Progenitor cell of endocrine pancreas (in vitro differentiated cells): Measurements from ENCODE around the gene GSTO2. TPM values are rescaled to one million over a fixed set of nuclear protein-coding genes. Genes with fewer than 3 reads are reported as not detected.

Experiments used
- DNase-seq: peaks from one replicate; pipeline ENCODE4 v3.0.0; 2021; ENCODE audit warnings: low spot score; ENCODE audit not compliant: unreplicated experiment
- H3K27ac Mint-ChIP-seq: 2 replicates; pipeline ENCODE4 v1.8.0; 2021; ENCODE audit warnings: mild to moderate bottlenecking, moderate library complexity, mixed read lengths
- H3K27me3 Mint-ChIP-seq: 2 replicates; pipeline ENCODE4 v1.8.0; 2021; ENCODE audit warnings: mixed read lengths
- H3K36me3 Mint-ChIP-seq: 2 replicates; pipeline ENCODE4 v1.8.0; 2022; ENCODE audit warnings: mixed read lengths; ENCODE audit not compliant: insufficient read depth
- H3K4me1 Mint-ChIP-seq: 2 replicates; pipeline ENCODE4 v1.8.0; 2021; ENCODE audit warnings: low read depth, mixed read lengths
- H3K4me3 Mint-ChIP-seq: 2 replicates; pipeline ENCODE4 v1.8.0; 2021; ENCODE audit warnings: low read depth, mild to moderate bottlenecking, moderate library complexity, mixed read lengths
- H3K9me3 Mint-ChIP-seq: 2 replicates; pipeline ENCODE4 v1.8.0; 2021; ENCODE audit warnings: low read depth, mixed read lengths
- total RNA-seq: library from RNA; stranded (reverse); gene quantifications from 2 replicates; pipeline ENCODE4 v1.2.1, GENCODE V29; 2021
- TF ChIP-seq, protein P1 (sequence below): fragments of 200-600 bp; sonication (generic); IDR thresholded peaks from one replicate; pipeline ENCODE4 v1.5.0; 2021; ENCODE audit warnings: antibody characterized with exemption, mild to moderate bottlenecking; ENCODE audit not compliant: unreplicated experiment

The GSTO2 gene
- total RNA-seq, 1 donor from 2014 or later, result 9.8 TPM

DNA sequence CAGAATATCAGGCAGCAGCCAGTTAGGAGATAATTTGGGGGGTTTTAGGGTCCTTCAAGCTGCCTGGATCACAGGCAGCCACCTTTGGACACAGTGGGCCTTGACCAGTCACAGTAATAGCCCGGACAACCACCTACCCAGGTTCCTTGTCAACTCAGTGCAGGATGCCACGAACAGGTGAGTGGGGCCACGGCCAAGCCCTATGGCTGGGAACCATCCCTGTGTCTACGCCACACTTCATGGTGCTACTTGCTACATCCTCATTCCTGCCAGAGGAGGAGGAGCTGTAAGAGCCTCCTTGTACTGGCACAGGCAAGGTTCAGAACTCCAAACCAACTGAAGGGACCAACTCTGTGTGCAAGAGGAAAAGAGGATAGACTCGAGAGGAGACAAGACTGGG is 49.3 kb downstream of the GSTO2 start:
- TF ChIP-seq, protein P1, sequence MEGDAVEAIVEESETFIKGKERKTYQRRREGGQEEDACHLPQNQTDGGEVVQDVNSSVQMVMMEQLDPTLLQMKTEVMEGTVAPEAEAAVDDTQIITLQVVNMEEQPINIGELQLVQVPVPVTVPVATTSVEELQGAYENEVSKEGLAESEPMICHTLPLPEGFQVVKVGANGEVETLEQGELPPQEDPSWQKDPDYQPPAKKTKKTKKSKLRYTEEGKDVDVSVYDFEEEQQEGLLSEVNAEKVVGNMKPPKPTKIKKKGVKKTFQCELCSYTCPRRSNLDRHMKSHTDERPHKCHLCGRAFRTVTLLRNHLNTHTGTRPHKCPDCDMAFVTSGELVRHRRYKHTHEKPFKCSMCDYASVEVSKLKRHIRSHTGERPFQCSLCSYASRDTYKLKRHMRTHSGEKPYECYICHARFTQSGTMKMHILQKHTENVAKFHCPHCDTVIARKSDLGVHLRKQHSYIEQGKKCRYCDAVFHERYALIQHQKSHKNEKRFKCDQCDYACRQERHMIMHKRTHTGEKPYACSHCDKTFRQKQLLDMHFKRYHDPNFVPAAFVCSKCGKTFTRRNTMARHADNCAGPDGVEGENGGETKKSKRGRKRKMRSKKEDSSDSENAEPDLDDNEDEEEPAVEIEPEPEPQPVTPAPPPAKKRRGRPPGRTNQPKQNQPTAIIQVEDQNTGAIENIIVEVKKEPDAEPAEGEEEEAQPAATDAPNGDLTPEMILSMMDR, result no peak
- Mint-ChIP-seq H3K36me3 (peaks cover 1% of the 10 kb centered on the region), H3K27me3 (no peaks in the 10 kb centered on the region), H3K4me1 (no peaks in the 10 kb centered on the region), H3K9me3 (no peaks in the 10 kb centered on the region), H3K27ac (no peak overlapping the region), H3K4me3 (no peak overlapping the region)
- DNase-seq, result no peak

DNA sequence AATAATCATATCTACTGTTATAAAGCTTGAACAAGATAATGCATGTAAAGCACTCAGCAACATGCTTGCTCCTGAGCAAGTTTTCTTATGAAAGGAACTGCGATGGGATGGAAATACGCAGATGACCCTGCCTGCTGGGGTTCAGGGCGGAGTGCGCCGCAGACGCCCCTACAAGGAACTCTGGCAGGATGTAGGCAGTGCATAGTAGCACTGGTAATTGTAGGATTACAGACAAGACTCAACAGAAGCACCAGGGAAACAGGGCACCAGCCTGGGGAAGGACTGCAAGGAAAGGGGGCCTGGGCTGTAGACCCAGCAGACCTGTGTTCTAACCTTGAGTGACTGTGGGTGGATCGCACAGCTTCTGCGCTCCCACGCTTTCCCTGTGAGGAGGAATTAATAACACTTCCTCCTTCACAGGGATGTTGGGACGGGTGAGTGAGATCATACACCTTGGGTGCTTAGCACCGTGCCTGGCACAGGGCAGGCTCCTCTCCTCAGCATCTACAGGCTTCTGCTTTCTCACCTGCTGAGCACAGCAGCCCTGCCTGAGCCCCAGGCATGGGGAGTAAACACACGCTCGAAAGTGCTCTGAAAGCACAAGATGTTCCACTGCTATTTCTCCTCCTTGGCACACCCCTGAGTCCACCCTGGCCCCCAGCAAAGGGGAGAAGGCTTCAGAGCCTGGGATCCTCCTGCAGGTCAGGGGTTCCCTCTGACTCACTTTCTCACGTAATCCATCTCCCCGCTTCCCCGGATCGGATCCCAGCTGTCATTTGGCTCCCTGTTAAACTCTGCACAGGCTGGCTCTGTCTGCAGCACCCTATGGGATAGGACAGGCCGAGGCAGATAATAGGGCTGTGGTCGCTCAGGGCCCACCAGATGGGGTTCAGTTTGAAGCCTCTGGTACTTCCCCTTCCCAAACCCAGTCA is 50.1 kb downstream of the GSTO2 start:
- H3K9me3 Mint-ChIP-seq, result no peaks in the 10 kb centered on the region
- no peaks in the 10 kb centered on the region for H3K4me1 Mint-ChIP-seq
- no peak overlapping the region for H3K27ac Mint-ChIP-seq
- H3K4me3 Mint-ChIP-seq, result no peak overlapping the region
- TF ChIP-seq, protein P1, result no peak
- no peaks in the 10 kb centered on the region for H3K27me3 Mint-ChIP-seq
- no peaks in the 10 kb centered on the region for H3K36me3 Mint-ChIP-seq
- DNase-seq, result no peak

DNA sequence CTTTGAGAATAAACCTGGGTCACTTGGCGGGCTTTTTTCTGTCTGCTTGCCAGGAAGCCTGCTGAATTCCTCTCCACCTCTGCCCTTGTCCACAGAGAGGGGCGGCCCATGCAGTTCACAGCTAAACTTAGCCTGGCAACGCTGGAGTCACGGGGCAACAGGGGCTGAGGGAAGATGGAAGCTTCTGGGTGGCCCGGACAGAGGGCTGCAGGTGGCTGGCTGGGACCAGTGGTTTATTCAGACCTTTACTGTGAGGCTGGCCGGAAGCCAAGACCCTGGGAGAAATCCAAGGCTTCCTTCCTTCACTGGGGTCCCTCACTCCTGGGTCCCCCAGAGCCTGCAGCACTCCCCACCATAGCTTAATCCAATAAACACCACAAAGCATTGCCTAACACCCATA is 52.2 kb downstream of the GSTO2 start:
- Mint-ChIP-seq H3K4me1 (no peaks in the 10 kb centered on the region), H3K27me3 (no peaks in the 10 kb centered on the region), H3K4me3 (no peak overlapping the region), H3K36me3 (peaks cover 1% of the 10 kb centered on the region), H3K27ac (no peak overlapping the region), H3K9me3 (no peaks in the 10 kb centered on the region)
- TF ChIP-seq, protein P1, result no peak
- DNase-seq, result no peak

DNA sequence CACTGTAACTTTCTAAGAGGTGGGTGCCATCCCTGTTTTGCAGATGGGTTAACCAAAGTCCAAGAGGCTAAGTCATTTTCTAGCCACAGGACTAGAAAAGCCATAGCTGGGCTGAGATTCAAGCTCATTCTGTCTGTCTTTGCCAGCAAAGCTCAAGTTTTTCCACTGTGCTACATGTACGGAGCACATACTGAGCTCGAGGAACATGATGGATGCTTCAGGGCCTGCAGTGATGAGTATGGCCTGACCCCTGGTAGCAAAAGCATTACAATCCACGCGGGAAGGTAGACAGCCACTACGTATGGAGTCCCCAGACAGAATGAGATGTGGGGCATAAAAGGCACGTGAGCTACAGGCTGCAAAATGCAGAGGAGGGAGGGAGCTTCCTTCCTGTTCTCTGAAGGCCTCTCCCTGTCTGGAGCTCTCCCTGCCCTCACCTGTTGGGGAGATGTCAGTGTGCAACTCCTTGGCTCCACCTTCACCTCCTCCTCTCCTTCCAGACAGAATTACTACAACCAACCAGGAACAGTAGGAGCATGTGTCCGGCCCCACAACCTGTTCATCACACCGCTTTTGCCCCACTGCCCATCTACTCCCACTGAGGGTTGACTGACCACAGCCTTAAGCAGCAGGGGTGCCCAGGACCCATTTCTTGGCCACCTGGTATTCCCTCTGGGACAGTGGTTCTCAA is 52.9 kb downstream of the GSTO2 start:
- peaks cover 1% of the 10 kb centered on the region for H3K36me3 Mint-ChIP-seq
- no peaks in the 10 kb centered on the region for H3K4me1 Mint-ChIP-seq
- H3K9me3 Mint-ChIP-seq, result no peaks in the 10 kb centered on the region
- no peak overlapping the region for H3K4me3 Mint-ChIP-seq
- peak overlapping the region; percentile 37 for H3K27ac Mint-ChIP-seq
- DNase-seq, result no peak
- no peaks in the 10 kb centered on the region for H3K27me3 Mint-ChIP-seq
- TF ChIP-seq, protein P1, result no peak

DNA sequence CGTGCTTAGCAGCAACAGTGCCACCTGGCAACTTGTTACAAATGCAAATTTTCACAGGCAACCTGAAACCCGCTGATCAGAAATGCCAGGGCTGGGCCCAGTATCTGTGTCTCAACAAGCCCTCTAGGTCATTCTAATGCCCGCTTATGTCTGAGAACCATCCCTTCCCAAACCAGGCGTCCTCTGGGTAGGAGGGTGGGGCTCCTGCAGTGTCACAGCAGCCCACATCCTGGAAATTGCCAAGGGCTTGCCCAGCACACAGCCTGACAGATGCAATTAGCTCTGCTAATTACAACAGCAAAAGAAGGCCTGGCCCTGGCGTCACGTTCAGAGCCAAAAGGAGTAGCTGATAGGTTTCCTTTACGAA is 53.4 kb downstream of the GSTO2 start:
- peaks cover 3% of the 10 kb centered on the region for H3K4me1 Mint-ChIP-seq
- H3K4me3 Mint-ChIP-seq, result no peak overlapping the region
- H3K27me3 Mint-ChIP-seq, result no peaks in the 10 kb centered on the region
- H3K36me3 Mint-ChIP-seq, result peaks cover 1% of the 10 kb centered on the region
- DNase-seq, result no peak
- TF ChIP-seq, protein P1, result no peak
- H3K9me3 Mint-ChIP-seq, result no peaks in the 10 kb centered on the region
- H3K27ac Mint-ChIP-seq, result no peak overlapping the region
